BLaER1 treated with 17β-estradiol and CSF1 and Interleukin-3, amounts not matched to agents 10 nM and 100 nM (cell line): ENCODE measurements around the gene ACACB.

Source experiments
- H3K27ac ChIP-seq, 11 experiments: shearing (Covaris generic); formaldehyde crosslinking; 2 replicates each; pipeline ENCODE4 v1.8.1; 2022
- H3K27me3 ChIP-seq, 11 experiments: shearing (Covaris generic); formaldehyde crosslinking; 2 replicates each; pipeline ENCODE4 v1.8.1; 2022
- H3K36me3 ChIP-seq, 11 experiments: shearing (Covaris generic); formaldehyde crosslinking; 2 replicates each; pipeline ENCODE4 v1.8.1; 2022
- H3K4me1 ChIP-seq, 10 experiments: shearing (Covaris generic); formaldehyde crosslinking; 2 replicates each; pipeline ENCODE4 v1.8.1; 2022
- H3K4me2 ChIP-seq, 11 experiments: shearing (Covaris generic); formaldehyde crosslinking; 2 replicates each; pipeline ENCODE4 v1.8.1; 2022
- H3K4me3 ChIP-seq, 10 experiments: shearing (Covaris generic); formaldehyde crosslinking; 2 replicates each; pipeline ENCODE4 v1.8.1; 2022
- H3K9ac ChIP-seq, 11 experiments: shearing (Covaris generic); formaldehyde crosslinking; 2 replicates each; pipeline ENCODE4 v1.8.1; 2022
- H3K9me3 ChIP-seq, 11 experiments: shearing (Covaris generic); formaldehyde crosslinking; replicated peaks in 1 of 11; 2 replicates each; pipeline ENCODE4 v1.8.1; 2022
- H4K20me1 ChIP-seq, 11 experiments: shearing (Covaris generic); formaldehyde crosslinking; 2 replicates each; pipeline ENCODE4 v1.8.1; 2022
- Cebpa-rat ChIP-seq, 11 experiments: shearing (Covaris generic); IDR thresholded peaks; 2 replicates each; pipeline ENCODE4 v1.8.1; 2022

ACACB gene

DNA sequence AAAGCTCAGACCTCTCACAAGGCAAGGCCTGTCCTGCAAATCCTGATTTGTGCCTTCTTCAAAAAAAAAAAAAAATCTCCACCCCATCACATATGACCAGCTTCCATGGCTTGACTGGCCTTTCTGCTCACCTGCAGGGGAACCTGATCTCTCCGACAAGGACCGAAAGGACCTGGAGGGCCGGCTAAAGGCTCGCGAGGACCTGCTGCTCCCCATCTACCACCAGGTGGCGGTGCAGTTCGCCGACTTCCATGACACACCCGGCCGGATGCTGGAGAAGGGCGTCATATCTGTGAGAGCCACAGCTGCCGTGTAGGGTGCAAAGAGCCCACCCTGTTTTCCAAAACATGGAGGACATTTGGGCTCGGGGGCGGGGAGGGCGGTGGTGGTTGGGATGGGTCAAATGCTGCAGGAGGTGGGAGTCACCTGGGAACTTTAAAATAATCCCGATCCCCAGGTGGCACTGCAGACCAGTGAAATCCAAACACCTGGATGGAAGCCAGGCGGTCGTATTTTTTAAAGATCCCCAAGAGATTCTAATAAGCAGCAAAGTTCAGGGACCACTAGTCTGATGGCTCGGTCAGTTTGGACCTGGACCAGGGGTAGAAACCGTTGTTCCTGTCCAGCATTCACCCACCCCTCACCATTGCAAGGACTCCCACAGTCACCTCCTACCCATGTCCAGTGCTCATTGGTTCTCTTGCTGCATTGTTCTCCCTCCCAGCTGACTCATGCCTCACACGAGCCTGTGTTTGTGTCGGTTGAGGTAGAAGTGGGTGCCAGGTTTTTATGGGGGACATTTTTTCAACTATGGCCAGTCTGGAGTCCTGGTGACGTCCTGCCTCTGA, 147.9 kb downstream of the ACACB start:
- Histone ChIP-seq H3K36me3 (no peaks in the 10 kb centered on the region; a peak in 1 of 22 replicates), H3K27ac (no peak overlapping the region), H3K4me2 (no peak overlapping the region), H3K9me3 (no peaks in the 10 kb centered on the region), H3K27me3 (no peaks in the 10 kb centered on the region), H3K4me1 (no peaks in the 10 kb centered on the region), H3K4me3 (no peak overlapping the region), H3K9ac (no peak overlapping the region), H4K20me1 (no peaks in the 10 kb centered on the region; a peak in 1 of 22 replicates)
- no peak for TF ChIP-seq Cebpa-rat (IDR thresholded peaks at IDR 0.05)

- Histone ChIP-seq H3K9ac (no peak overlapping the region), H3K27ac (no peak overlapping the region)
These were observed 148.7 kb downstream of the ACACB start for GRCh38 chr12:109264943-109265650.

GRCh38 chr12:109266106-109266879, 149.9 kb downstream of the ACACB start:
- Histone ChIP-seq H3K36me3 (no peaks in the 10 kb centered on the region; a peak in 1 of 22 replicates), H3K27me3 (no peaks in the 10 kb centered on the region), H3K9me3 (no peaks in the 10 kb centered on the region; a peak in 2 of 22 replicates), H4K20me1 (no peaks in the 10 kb centered on the region; a peak in 1 of 22 replicates), H3K27ac (no peak overlapping the region), H3K9ac (no peak overlapping the region), H3K4me1 (no peaks in the 10 kb centered on the region), H3K4me2 (no peak overlapping the region), H3K4me3 (no peak overlapping the region)
- no peak for TF ChIP-seq Cebpa-rat (IDR thresholded peaks at IDR 0.05)

More at GRCh38 chr12:109264943-109265650, 148.7 kb downstream of the ACACB start:
- Histone ChIP-seq H4K20me1 (no peaks in the 10 kb centered on the region; a peak in 1 of 22 replicates), H3K4me1 (no peaks in the 10 kb centered on the region), H3K27me3 (no peaks in the 10 kb centered on the region), H3K36me3 (no peaks in the 10 kb centered on the region; a peak in 1 of 22 replicates), H3K9me3 (no peaks in the 10 kb centered on the region), H3K4me2 (no peak overlapping the region), H3K4me3 (no peak overlapping the region)
- TF ChIP-seq Cebpa-rat (IDR thresholded peaks at IDR 0.05): no peak

- Histone ChIP-seq H4K20me1 (no peaks in the 10 kb centered on the region; a peak in 1 of 22 replicates), H3K36me3 (no peaks in the 10 kb centered on the region; a peak in 1 of 22 replicates), H3K27me3 (no peaks in the 10 kb centered on the region), H3K4me2 (no peak overlapping the region), H3K9ac (no peak overlapping the region), H3K4me1 (no peaks in the 10 kb centered on the region), H3K9me3 (no peaks in the 10 kb centered on the region; a peak in 2 of 22 replicates), H3K27ac (no peak overlapping the region), H3K4me3 (no peak overlapping the region)
- TF ChIP-seq Cebpa-rat (IDR thresholded peaks at IDR 0.05): no peak
These were observed 151.0 kb downstream of the ACACB start for GRCh38 chr12:109267361-109267760.

- H3K4me1 ChIP-seq: no peaks in the 10 kb centered on the region
- no peak overlapping the region for H3K4me2 ChIP-seq
- no peak overlapping the region for H3K4me3 ChIP-seq
- no peak overlapping the region for H3K27ac ChIP-seq
- no peak for TF ChIP-seq Cebpa-rat (IDR thresholded peaks at IDR 0.05)
- no peaks in the 10 kb centered on the region; a peak in 1 of 22 replicates for H4K20me1 ChIP-seq
- H3K27me3 ChIP-seq: no peaks in the 10 kb centered on the region
- H3K9me3 ChIP-seq: no peaks in the 10 kb centered on the region; a peak in 2 of 22 replicates
- no peak overlapping the region for H3K9ac ChIP-seq
- no peaks in the 10 kb centered on the region; a peak in 1 of 22 replicates for H3K36me3 ChIP-seq
These were observed 152.5 kb downstream of the ACACB start for GRCh38 chr12:109268896-109269295.

- H3K9me3 ChIP-seq: no peaks in the 10 kb centered on the region; a peak in 2 of 22 replicates
- H3K4me1 ChIP-seq: no peaks in the 10 kb centered on the region
- no peaks in the 10 kb centered on the region for H3K27me3 ChIP-seq
- no peak overlapping the region for H3K4me3 ChIP-seq
- H3K9ac ChIP-seq: no peak overlapping the region
- no peak for TF ChIP-seq Cebpa-rat (IDR thresholded peaks at IDR 0.05)
- H4K20me1 ChIP-seq: no peaks in the 10 kb centered on the region; a peak in 1 of 22 replicates
- H3K4me2 ChIP-seq: no peak overlapping the region
- no peak overlapping the region for H3K27ac ChIP-seq
- no peaks in the 10 kb centered on the region; a peak in 1 of 22 replicates for H3K36me3 ChIP-seq
These were observed 153.0 kb downstream of the ACACB start for GRCh38 chr12:109269428-109269827.

- H3K9me3 ChIP-seq: no peaks in the 10 kb centered on the region; a peak in 2 of 22 replicates
- no peak overlapping the region for H3K4me3 ChIP-seq
- H3K27ac ChIP-seq: no peak overlapping the region
- no peak overlapping the region for H3K4me2 ChIP-seq
- no peaks in the 10 kb centered on the region for H3K4me1 ChIP-seq
- H3K27me3 ChIP-seq: no peaks in the 10 kb centered on the region
- no peaks in the 10 kb centered on the region for H3K36me3 ChIP-seq
- H4K20me1 ChIP-seq: no peaks in the 10 kb centered on the region; a peak in 1 of 22 replicates
- no peak overlapping the region for H3K9ac ChIP-seq
- no peak for TF ChIP-seq Cebpa-rat (IDR thresholded peaks at IDR 0.05)
These were observed 154.1 kb downstream of the ACACB start for GRCh38 chr12:109270494-109270893.

- no peak for TF ChIP-seq Cebpa-rat (IDR thresholded peaks at IDR 0.05)
These were observed 155.0 kb downstream of the ACACB start for GRCh38 chr12:109271418-109271817.

DNA sequence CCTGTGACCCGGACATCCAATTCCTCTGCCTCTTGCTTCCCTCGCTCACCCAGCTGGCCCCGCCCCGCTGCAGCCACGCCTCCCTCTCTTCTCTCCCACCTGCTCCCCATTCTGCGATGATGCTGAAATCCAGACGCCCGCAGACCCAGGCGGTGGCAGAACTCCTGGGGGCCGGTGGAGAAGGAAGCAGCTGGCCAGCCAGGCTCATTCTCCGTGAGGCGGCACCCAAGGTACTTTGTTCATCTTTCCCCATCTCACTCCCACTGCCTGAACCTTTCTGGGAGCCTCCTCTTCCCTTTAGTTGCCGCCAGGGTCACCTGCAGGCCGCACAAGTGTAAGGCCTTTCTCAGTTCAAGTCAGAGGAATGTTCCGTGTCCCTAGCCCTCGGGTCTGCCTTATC, 157.0 kb downstream of the ACACB start:
- H4K20me1 ChIP-seq: no peaks in the 10 kb centered on the region; a peak in 1 of 22 replicates
- peaks cover 9 to 16% (median 11%) of the 10 kb centered on the region in 10 experiments for H3K4me1 ChIP-seq
- H3K36me3 ChIP-seq: no peaks in the 10 kb centered on the region
- no peaks in the 10 kb centered on the region; a peak in 2 of 22 replicates for H3K9me3 ChIP-seq
- no peak overlapping the region for H3K9ac ChIP-seq
- TF ChIP-seq Cebpa-rat (IDR thresholded peaks at IDR 0.05): no peak
- H3K27ac ChIP-seq: no peak overlapping the region
- no peak overlapping the region for H3K4me2 ChIP-seq
- no peaks in the 10 kb centered on the region for H3K27me3 ChIP-seq
- no peak overlapping the region for H3K4me3 ChIP-seq

More at GRCh38 chr12:109271418-109271817, 155.0 kb downstream of the ACACB start:
- Histone ChIP-seq H3K36me3 (no peaks in the 10 kb centered on the region), H3K27ac (no peak overlapping the region), H3K27me3 (no peaks in the 10 kb centered on the region), H4K20me1 (no peaks in the 10 kb centered on the region; a peak in 1 of 22 replicates), H3K9me3 (no peaks in the 10 kb centered on the region; a peak in 2 of 22 replicates), H3K4me2 (no peak overlapping the region), H3K9ac (no peak overlapping the region), H3K4me3 (no peak overlapping the region), H3K4me1 (peaks cover under 1 to 3% (median 2%) of the 10 kb centered on the region in 10 experiments)
